WTC11 (cell line): ENCODE results near the gene TOR1AIP2.

Experiments
- CTCF ChIP-seq: fragments of 200-600 bp; IDR thresholded peaks from 2 replicates; pipeline ENCODE4 v1.8.0; 2022; ENCODE audit warnings: antibody characterized with exemption
- E2F4 ChIP-seq: sonication (generic); formaldehyde crosslinking; IDR thresholded peaks from 2 replicates; pipeline ENCODE4 v1.8.1; 2022; ENCODE audit warnings: low read depth, mild to moderate bottlenecking, moderate library complexity, missing genetic modification reagents, borderline replicate concordance
- MAX ChIP-seq: sonication (generic); formaldehyde crosslinking; IDR thresholded peaks from 2 replicates; pipeline ENCODE4 v1.8.0; 2022; ENCODE audit warnings: mild to moderate bottlenecking, missing genetic modification reagents
- NFYB ChIP-seq: sonication (generic); formaldehyde crosslinking; conservative IDR thresholded peaks from 2 replicates; pipeline ENCODE4 v1.8.0; 2022; ENCODE audit warnings: low read depth, missing genetic modification reagents
- OVOL2 ChIP-seq: fragments of 250-450 bp; sonication (Bioruptor Pico); IDR thresholded peaks from 2 replicates; pipeline ENCODE4 v1.9.0; 2021; ENCODE audit warnings: mild to moderate bottlenecking, borderline replicate concordance
- SP1 ChIP-seq: sonication (generic); formaldehyde crosslinking; conservative IDR thresholded peaks from 2 replicates; pipeline ENCODE4 v1.8.1; 2022; ENCODE audit warnings: missing genetic modification reagents
- TEAD4 ChIP-seq: sonication (generic); formaldehyde crosslinking; IDR thresholded peaks from 2 replicates; pipeline ENCODE4 v1.8.0; 2022; ENCODE audit warnings: mild to moderate bottlenecking, missing genetic modification reagents
- TP53 ChIP-seq: sonication (generic); formaldehyde crosslinking; IDR thresholded peaks from 2 replicates; pipeline ENCODE4 v1.8.1; 2023; ENCODE audit warnings: mild to moderate bottlenecking, missing genetic modification reagents
- USF2 ChIP-seq: sonication (generic); formaldehyde crosslinking; IDR thresholded peaks from 2 replicates; pipeline ENCODE4 v1.8.1; 2023; ENCODE audit warnings: mild to moderate bottlenecking, missing genetic modification reagents, moderate library complexity
- ZNF138 ChIP-seq: sonication (generic); formaldehyde crosslinking; conservative IDR thresholded peaks from 2 replicates; pipeline ENCODE4 v1.8.1; 2022; ENCODE audit warnings: mild to moderate bottlenecking, moderate library complexity, missing genetic modification reagents
- ZNF317 ChIP-seq: sonication (generic); formaldehyde crosslinking; IDR thresholded peaks from 2 replicates; pipeline ENCODE4 v1.8.1; 2023; ENCODE audit warnings: low read depth, mild to moderate bottlenecking, moderate library complexity, missing genetic modification reagents, borderline replicate concordance

GRCh38 chr1:179882253-179883039 lies 4.8 kb upstream of the TOR1AIP2 start, which contains the start of gene TOR1AIP1:
- peak; percentile 87; the same call in 1 of the 2 replicates for TF ChIP-seq MAX (CRISPR knock-in tag)
- TF ChIP-seq NFYB (CRISPR knock-in tag), result no peak
- TF ChIP-seq E2F4 (CRISPR knock-in tag), result no peak
- TF ChIP-seq CTCF, result no peak
- no peak for TF ChIP-seq USF2
- TF ChIP-seq SP1, result peak; percentile 90
- no peak for TF ChIP-seq TEAD4 (CRISPR knock-in tag)
- TF ChIP-seq OVOL2 (CRISPR knock-in tag), result no peak
- TF ChIP-seq TP53 (CRISPR knock-in tag), result no peak
- peak; percentile 42; the same call in 1 of the 2 replicates for TF ChIP-seq ZNF317 (CRISPR knock-in tag)
- TF ChIP-seq ZNF138 (CRISPR knock-in tag), result no peak
